NCI-H2196 (cell line): Measurements from ENCODE around the gene PAX5.

Experiments used
- DNase-seq: peaks from one replicate; lab custom pipeline; 2025; ENCODE audit not compliant: unreplicated experiment; lab: John Stamatoyannopoulos, UW

The PAX5 gene

DNA sequence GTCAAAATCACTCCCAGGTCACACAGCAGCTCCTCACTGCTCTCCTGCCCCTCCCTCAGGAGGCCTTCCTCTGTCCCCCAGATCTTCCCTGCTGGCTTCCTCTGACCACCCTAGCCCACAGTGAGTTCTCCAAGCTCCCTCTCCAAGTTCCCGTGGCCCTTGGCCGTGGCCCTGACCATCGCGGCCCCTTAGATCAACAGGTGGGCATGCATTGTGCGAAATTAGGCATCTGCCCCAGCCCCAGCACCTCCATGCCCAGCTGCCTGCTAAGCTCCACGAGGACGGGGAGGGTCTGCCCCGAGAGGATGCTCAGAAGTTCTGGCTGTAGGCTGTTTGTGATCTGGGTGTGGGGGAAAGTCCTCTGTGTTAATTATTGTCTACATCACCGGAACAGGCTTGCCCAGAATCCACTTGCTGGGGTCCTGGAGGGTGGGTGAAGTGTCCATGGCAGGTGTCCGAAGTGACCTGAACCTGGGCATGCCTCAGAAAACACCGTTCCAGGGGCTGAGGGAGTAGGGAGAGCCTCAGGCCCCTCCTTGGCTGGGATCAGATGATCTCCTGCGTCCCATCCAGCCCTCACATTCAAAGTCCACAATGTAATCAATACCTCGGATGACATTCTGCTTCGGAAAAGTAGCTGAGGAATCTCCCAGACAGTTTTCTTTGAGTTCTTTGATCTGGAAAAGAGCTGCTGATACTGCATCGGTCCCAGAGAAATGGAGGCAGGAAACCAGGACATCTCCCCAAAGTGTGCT, 194.8 kb downstream of the PAX5 start:
- no peak for DNase-seq

DNA sequence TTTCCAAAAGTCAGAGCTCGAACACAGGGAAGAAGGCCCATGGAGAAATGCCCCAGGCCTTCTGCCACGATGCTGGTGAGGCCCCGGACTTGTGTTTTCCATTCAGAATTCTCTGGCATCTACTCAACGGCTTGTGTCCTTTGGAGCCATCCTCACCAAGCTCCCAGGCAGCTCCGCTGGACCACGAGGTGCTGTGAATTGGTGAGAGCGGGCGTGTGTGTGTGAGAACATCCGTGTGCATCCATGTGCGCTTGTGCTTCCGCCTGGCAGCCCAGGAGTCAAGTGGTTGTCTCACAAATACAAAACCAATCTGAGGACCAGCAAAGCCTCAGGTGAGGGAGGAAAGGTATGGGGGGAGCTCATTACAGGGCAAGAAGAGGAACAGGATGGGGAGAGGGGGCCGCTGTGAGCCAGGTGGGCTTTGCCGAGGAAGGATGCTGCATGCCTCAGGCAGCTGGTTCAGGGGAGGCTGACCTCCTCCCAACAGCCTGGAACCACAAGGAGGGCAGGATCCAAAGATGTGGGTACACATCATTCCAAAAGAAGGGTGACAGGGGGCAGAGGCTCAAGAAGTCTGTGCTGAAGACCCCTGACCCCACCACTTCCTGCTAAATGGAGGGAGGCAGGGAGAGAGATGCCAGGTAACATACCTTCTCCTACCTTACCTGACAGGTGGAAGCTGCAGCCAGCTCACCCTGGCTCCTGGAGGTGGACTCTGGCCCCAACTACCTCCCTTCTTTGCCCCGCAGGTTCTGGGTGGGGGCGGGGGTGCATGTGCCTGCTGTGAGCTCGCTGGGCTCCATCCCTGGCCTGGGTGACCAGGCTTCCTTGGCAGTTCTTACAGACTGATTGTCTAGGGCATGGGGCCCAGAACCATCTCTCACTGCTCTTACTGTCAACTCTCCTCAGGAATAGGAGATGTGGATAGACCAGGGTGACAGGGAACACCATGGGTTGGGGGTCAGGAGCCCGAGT, 196.3 kb downstream of the PAX5 start:
- DNase-seq = no peak

GRCh38 chr9:36836486-36836885, 197.6 kb downstream of the PAX5 start:
- no peak for DNase-seq

GRCh38 chr9:36835271-36835996, 198.6 kb downstream of the PAX5 start:
- no peak for DNase-seq

DNA sequence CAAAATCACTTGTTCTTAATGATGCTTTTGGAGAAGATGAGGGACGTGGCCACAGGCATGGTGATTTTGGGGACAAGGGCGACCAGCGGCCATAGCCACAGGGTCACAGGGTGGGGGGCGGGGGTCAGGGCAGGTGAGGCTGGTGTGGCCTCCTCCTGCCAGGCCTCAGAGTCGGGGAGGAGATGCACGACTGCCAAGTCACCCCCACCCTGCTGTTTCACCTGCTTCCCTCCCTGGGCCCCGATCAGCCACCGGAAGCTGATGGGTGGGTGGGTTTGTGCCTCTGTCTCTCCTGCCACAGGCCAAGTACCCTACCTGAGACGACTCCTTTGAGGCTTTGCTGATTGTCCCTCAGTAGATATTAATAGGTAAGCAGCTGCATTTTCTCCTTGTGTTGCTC, 199.3 kb downstream of the PAX5 start:
- DNase-seq = no peak

GRCh38 chr9:36833954-36834353, 200.1 kb downstream of the PAX5 start:
- no peak for DNase-seq

GRCh38 chr9:36832164-36832795, 201.8 kb downstream of the PAX5 start:
- no peak for DNase-seq

DNA sequence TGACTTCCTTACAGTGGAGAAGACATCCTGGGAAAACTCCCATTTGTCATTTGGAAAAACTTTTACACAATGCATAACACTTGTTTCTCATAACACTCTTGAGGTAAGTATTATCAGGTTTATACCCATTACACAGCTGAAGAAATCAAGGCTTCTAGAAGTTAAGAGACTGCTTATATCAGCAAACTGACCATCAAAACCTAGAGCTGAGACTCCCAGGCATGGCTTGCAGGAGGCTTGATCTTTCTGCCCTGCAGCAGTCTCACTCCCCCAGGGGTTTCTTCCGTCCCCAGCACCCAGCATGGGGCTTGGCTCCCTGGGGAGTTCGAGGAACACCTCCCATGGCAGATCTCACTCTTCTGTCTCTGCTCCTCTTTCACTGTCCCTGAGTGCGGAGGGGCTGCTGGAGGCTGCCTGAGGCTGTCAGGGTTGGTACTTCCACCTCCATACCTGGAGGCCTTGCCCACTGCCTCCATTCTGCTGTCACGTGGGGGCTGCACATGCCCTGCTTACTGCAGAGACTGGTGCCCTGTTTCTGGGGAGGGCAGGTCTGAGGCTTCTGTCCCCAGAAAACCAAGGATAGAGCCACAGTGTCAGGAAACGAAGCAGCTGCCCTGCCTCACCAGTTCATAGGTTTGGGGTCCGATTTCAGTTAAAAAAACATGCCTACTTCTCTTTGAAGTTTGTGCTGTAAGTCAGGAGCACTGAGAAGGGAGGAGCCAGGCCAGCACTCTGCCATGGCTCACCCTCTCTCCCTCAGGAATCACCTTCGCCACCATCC, 202.5 kb downstream of the PAX5 start:
- DNase-seq = no peak

GRCh38 chr9:36828611-36829013, 205.5 kb downstream of the PAX5 start:
- DNase-seq = no peak

DNA sequence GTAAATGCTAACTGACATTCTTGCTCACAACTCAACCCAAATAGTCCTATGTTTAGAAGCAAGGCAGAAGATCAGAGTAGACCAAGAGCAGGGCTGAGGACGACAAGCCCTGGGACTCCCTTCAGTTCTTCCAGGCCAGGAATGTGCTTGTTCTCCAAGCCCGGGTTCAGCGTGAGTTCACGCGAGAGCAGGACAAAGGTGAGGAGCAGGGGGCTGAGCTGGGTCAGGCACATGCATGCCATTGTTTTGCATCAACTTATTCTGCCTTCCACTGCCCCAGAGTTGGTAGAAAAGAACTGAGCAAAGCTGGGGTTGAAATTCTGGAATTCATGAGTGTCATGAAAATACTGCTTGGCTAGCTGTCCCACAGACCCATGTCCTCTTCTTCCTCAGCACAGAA, 206.5 kb downstream of the PAX5 start:
- no peak for DNase-seq

- no peak for DNase-seq
Measured at GRCh38 chr9:36826581-36826980, 207.5 kb downstream of the PAX5 start.

GRCh38 chr9:36825179-36825578, 208.9 kb downstream of the PAX5 start:
- no peak for DNase-seq

GRCh38 chr9:36823934-36824333, 210.1 kb downstream of the PAX5 start:
- no peak for DNase-seq

GRCh38 chr9:36823466-36823865, 210.6 kb downstream of the PAX5 start:
- DNase-seq = no peak

- no peak for DNase-seq
Measured at GRCh38 chr9:36822201-36822600, 211.9 kb downstream of the PAX5 start.

DNA sequence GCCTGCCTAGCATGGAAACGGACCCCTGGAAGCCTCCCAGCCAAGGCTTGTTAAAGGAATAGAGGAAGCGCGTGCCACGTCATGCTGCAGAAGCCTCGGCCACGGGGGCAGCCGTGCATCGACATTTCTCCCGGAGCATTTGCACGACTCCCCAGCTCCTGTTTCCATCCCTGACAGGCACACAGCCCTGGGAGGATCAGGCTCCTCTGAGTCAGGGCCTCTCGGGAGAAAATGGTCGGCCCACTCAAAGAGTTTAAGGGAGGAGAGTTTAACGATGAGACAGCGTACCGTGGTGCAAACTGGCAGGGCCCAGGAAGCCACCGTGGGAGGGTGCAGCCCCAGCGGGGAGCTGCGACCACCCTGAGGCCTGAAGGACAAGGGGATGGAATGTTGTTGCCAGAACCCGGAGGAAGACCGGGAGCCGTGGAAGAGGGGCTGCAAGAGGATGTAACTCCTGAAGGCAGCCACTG, 213.6 kb downstream of the PAX5 start:
- DNase-seq = no peak

DNA sequence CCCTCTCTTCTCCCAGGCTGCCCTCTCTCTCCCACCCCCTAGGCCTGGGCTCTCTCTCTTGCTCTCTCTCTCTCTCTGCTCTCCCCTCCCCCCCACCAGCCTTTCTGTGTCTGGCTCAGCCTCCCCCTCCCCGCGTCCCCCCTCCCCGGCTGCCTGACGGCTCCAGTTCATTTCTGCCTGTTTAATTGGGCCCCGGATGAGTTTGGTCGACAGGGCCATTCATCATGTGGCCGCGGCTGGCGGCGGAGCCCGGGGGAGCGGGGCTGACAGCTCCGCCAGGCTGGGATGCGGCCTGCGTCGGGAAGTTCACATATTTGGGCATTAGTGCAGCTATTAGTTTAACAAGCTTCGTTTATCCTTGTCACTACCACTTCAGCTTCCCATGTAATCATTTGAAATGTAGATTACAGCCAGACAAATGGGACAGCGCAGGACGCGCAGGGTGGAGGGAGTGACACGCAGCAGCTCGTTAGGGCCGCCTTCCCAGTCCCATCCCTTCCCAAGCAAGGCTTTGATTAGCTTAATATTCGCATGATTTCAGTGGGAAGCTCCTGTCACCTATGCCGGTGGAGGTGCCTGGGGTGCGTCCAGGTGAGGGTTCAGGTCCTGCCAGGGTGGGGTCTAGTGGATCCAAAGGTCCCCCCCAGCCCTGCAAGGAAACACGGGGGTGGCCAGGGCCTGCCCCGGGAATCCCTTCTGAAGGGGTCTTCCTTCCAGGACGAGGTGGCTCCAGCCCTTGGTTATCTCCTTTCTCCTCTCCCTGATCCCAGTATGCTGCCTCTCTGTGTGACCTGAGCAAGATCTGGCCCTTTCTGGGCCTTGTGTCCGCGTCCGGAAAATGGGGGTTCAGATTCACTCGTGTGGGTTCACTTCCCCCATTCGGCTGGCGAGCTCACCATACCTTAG, 214.8 kb downstream of the PAX5 start:
- DNase-seq = no peak

- DNase-seq = no peak
Measured at GRCh38 chr9:36818242-36818938, 215.7 kb downstream of the PAX5 start.
